Muscle of back (tissue), 11 donors: ENCODE results near the gene BICDL1. TPM values are rescaled to one million over a fixed set of nuclear protein-coding genes. Genes with fewer than 3 reads are reported as not detected.
"Not testable (repeated sequence)": the region's sequence is repeated elsewhere in the genome, so short reads cannot be mapped to it uniquely, and the experiment has no call there.

ENCODE experiments used
- DNase-seq, 3 donors: peaks; one replicate each; pipeline versions ENCODE4 v3.0.0 to v3.0.0-alpha.2; 2013
- polyA plus RNA-seq, 10 donors: library from polyadenylated mRNA; unstranded; fragments of 120-200 nt; gene quantifications; one replicate each; pipeline ENCODE4 v1.2.1, GENCODE V29; 2013; ENCODE audit not compliant: insufficient read length in 10 of 10

BICDL1 gene
- polyA plus RNA-seq, 10 donors: 1.9 to 5.9 (median 3.5) TPM

DNA sequence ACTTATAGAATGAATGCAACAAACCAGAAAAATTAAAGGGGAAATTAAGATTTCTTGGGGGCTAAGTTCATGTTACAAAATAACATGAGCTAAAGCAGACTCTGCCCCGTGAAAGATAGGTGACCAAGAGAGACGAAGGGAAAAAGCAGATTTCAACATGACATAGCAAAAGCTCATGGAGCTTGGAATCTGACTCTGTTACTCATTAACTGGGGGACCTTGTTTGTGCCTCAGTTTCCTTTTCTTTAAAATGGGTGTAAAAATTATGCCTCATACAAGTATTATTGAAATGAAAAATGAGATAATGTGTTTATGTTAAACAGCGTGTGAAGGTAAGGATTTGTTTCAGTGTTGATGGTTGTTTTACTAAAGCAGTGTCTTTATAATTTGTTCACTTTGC lies 11.5 kb downstream of the BICDL1 start:
- no peak for DNase-seq

DNA sequence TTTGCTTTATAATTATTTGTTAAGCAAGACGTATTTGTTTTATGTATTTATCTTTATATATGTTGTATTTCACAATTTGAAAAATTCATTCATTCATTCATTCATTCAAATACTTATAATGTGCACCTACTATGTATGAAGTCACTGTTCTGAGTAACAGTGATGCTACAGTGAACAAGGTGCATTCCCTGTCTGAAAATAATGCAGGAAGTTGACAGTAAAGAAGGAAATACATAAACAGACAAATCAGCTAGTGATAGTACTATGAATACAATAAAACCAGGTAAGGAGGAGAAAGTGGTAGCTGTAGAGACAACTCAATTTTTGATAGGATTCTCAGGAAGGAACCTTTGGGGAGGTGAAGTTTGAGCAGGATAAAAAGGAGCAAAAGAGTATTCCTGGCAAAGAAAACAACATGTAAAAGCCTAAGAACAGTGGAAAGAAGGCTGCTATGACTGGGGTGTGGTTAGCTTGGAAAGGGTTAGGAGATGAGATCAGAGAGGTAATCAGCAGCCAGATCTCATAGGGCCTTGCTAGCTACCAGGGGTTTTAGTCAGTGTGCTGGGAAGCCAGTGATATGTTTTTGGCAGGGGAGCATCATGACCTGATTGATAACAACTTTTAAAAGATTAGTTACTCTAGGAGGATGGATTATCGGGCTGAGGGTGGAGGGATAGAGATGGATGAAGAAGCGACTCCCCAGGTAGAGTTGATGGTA lies 17.4 kb downstream of the BICDL1 start:
- no peak for DNase-seq

DNA sequence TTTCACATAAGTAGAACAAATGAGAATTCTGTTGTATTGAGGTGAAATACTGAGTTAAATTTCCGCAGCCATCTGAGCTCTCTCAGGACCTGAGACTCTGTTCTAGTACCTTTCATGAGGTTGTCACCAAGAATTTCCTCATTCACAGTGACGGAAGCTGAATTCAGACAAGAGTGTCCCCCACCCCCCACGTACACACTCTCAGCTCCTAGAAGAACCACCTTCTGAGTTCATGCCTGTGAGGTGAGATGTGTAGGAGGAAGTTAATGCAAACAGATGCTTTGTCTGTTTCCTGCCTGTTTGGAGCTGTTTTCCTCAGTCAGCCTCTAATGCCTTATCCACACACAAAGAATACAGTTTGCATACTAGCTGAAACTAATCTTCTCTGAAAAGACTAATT lies 18.2 kb downstream of the BICDL1 start:
- no peak for DNase-seq

DNA sequence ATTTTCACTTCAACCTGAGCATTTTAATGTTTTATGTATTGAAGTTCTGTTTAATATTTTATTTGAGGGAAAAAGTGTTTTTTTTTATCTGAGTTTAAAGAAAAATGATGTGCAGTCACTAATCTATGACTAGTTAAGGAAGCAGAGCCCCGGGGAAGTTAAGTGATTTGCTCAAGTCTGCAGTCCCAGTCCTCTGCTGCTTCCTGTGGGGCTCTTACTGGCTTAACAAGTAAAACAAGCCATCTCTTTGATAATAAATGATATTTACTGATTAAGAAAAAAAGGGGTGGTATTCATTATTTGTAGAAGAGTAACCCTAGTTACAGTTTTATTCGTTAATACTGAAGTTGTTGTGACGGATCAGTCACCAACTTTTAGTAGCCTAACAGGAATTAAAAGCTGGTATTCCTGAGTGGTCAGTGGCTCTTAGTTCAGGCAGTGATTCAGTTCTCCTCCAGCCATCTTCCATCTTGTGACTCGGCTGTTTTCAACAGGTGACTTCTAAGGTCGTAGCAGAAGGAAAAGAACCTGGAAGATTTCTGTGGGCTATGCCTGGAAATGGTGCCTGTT lies 21.7 kb downstream of the BICDL1 start:
- no peak for DNase-seq

DNA sequence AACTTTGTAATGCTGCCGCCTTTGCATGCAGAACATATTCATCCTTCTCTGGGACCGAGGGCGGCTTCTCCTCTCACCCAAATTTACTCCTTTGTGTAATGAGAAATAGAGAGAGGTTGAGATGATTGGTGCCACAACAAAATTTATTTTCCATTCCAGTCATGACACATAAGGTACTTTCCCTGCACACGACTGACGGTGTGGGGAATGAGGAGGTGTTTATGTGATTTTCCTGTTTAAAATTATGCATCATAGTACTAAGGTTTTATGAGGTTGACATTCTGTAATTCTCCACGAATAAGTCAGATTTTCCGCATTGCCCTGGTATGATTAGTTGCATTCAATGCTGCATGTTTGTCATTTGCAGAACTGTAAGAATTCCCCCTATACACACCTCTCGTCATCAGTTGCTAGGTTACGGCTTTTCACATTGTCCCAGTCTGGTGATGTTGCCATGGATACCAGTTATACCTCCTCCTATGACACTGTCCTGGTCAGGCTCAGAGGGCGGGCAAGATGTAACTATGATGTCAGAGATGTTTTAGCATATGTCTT lies 23.1 kb downstream of the BICDL1 start:
- DNase-seq: no peak

DNA sequence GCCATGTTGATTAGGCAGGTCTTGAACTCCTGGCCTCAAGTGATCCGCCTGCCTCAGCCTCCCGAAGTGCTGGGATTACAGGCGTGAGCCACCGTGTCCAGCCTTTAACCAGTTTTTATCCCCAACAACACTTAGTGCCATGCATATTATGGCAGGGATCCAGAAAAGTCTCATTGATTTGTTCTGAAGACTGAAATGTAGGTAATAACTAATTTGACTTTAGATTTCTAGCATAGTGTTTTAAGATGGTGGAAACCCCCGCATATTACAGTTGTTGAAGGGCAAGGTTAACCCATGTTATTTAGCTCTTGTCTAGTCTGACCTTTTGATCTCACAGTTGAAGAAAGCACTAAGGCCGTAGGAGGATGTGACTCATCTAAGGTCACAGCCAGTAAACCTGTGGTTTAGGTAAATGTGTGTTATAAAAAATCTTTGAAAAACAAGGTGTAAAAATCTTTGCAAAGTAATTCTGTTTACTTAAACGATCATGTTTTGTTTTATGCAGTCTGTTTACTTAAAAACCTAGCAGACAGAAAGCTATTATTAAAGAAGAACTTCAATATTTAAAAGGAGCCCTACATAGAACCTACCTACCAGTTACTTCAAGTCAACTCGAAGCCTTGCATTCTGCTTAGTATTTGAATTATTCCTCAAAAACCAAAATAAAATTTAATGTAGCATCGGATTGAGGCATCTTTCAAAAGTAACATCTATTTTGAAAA lies 24.8 kb downstream of the BICDL1 start:
- DNase-seq: no peak

DNA sequence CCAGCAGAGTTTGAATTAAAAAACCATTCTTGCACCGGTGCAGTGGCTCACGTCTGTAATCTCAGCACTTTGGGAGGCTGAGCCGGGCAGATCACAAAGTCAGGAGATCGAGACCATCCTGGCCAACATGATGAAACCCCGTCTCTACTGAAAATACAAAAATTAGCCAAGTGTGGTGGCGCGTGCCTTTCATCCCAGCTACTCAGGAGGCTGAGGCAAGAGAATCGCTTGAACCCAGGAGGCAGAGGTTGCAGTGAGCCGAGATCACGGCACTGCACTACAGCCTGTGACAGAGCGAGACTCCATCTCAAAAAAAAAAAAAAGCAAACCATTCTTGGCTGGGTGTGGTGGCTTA lies 25.3 kb downstream of the BICDL1 start:
- DNase-seq: not testable (repeated sequence)

DNA sequence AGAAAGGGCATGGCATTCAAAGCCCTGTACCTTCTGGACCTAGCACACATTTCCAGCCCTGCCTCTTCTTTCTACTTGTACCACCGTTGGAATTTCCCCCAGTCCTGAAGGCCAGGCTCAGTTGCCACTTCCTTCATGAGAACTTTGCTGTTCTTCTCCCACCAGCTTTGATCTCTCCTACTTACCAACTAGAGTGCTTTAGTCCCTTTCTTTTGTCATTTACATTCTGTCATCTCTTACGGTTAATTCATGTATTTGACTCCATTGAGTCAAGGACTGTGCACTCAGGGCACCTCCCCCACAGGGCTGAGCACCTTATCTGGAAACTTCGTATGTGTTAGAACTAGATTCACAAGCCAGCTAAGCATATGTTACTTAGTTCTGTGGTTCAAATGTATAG lies 26.3 kb downstream of the BICDL1 start:
- no peak for DNase-seq

DNA sequence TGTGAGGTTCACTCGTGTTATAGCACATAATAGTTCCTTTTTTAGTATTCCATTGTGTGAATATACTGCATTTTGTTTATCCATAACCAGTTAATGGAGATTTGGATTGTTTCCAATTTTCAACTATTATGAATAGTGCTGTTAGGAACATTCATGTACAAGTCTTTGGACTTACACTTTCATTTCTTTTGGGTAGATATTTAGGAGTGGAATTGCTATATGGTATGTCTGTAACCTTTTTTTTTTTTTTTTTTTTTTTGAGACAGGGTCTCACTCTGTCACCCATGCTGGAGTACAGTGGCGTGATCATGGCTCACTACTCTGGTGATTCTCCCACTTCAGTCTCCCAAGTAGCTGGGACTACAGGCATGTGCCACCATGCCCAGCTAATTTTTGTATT lies 27.2 kb downstream of the BICDL1 start:
- not testable (repeated sequence) for DNase-seq

DNA sequence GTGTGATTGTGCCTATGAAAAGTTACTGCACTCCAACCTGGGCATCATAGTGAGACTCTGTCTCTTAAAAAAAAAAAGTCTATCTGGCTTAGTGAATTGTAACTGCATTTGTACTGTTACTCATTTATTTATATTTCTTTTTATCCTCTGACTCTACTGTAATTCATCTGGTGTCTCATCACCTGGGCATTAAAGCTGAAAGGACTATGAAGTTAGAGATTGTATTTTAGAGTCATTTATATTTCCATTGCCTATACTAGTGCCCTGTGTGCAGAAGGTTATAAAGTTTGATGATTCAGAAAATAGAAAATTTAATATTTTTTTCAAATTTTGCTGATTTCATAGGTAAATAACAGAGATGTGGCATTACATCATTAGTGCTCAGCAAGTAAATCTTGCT lies 30.2 kb downstream of the BICDL1 start:
- DNase-seq: no peak

DNA sequence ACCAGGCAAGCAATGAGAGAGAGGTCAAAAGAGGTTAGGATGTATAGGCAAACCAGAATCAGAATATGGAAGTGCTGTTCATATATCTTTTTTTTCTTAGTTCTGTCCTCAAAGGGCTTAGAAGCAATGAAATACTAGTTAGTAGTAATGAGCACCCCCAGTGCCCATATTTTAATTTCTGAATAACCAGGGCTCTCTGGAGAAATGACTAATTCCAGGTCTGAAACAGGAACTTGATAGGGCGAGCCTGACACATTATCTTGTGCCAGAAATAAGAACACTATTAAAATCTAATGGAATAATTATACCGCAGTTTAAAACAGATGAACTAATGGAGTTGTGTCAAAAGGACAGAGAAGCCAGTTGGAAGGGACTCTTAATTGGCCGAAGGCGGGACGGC lies 30.9 kb downstream of the BICDL1 start:
- no peak for DNase-seq

DNA sequence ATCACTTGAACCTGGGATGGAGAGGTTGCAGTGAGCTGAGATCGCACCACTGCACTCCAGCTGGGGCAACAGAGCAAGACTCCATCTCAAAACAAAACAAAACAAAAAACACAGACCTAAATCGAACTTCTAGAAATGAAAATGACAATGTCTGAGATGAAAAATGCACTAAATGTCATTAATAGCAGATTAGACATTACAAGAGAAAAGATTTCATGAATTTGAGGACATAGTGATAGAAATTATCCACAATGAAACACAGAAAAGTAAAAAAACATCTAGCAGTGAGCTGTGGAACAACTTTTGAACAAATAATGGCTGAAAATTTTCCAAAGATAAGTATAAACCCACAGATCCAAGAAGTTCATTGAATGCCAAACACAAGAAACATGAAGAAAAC lies 35.2 kb downstream of the BICDL1 start:
- DNase-seq: no peak

DNA sequence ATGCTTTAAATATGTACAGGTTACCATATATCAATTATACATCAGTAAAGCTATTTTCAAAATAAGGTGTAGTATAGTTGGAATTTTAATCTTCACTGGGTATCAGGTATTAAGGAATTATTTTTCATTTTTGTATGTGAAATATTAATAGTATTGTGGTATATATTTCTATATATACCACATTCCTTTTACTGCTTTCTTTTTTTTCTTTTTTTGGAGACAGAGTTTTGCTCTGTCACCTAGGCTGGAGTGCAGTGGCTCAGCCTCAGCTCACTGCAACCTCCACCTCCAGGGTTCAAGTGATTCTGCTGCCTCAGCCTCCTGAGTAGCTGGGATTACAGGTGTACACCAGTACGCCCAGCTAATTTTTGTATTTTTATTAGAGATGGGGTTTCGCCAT lies 36.6 kb downstream of the BICDL1 start:
- DNase-seq: no peak

DNA sequence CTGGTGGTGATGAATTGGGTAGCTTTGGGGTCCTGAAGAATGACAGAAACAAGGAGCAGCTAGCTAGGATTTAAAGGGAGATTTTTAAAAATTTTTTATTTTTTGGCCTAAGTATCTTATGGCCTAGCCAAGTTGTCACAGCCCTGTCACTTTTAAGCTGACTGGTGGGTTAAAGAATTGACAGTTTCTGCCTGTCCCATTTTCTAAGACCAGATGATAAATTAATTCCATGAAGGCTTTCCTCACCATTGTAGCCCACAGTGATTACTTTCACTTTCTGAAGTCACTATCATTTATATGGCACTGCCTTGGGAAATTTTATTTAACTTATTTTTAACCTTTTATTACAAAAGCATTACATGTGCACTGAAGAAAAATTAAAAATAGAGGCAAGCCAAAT lies 43.2 kb downstream of the BICDL1 start:
- DNase-seq: no peak

DNA sequence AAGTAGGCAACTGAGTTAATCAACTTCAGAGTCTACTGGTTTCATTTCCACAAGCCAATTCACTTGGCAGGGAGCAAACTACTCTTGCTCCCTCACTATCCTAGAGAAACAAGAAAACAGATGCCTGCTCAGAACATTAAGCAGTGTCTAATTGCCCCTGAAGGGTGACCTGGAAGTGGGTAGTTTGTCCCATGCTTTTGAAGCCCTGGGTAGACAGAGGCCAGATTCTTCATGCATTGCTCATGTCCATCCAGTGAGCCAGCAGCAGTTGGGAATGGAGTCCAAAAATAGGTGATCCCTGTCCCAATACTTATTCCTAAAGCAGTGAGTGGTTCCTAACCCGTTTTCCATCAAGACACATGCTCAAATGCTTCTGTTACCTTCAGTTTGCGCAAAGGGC lies 48.8 kb downstream of the BICDL1 start:
- no peak for DNase-seq

DNA sequence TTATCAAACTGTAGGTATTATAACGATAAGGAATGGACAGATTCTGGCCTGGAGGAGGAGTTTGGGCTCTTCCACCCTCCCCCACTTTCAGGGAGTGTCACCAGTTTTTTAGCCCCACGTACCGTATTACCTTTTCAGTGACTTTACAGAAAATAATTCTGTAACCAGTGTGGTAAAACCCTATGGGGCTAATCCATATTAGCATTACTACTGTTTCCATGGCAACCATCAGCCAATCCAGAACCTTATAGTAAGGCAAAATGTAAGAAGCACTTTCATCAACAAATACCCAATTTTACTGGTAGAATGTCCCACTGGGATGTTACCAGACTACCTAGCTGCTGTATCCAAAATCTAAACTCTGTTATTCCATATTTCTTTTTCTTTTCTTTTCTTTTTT lies 50.7 kb downstream of the BICDL1 start:
- no peak for DNase-seq

DNA sequence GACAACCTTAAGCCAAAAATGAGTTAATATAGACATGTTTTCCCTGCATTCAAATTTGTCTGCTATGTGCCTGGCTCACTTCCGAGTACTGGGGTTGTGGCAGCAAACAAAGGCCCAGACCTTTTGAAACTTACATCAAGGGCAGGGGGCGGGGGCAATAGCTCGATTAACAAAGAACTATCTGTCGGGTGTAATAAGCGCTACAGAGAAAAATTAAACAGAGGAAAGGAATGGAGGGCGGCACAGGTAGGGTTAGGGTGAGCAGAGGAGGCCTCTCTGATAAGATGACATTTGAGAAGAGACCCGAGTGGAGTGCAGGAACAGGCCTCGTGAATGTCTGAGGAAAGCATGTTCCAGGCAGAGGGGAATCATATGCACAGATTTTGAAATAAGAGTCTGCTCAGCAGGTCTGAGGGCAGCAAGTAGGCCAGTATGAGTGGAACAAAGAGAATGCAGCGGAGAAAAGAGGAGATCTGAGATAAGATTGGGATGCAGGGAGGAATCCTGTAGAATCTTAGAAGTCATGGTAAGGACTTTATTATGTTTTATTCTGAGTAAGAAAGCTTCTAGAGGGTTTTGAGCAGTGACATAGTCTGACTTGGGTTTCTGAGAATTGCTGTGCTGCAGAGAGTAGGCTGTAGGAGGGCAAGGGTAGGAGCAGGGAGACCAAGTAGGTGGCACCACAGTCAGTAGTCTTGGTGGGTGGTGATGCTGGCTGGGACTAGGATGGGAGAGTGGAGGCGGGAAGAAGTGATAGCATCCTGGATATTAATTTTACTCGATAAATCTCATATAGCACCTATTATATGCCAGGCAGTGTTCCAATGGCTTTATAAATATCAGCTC lies 52.6 kb downstream of the BICDL1 start:
- no peak for DNase-seq

DNA sequence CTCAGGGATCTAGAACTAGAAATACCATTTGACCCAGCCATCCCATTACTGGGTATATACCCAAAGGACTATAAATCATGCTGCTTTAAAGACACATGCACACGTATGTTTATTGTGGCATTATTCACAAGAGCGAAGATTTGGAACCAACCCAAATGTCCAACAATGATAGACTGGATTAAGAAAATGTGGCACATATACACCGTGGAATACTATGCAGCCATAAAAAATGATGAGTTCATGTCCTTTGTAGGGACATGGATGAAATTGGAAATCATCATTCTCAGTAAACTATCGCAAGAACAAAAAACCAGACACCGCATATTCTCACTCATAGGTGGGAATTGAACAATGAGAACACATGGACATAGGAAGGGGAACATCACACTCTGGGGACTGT lies 56.3 kb downstream of the BICDL1 start:
- DNase-seq: not testable (repeated sequence)

DNA sequence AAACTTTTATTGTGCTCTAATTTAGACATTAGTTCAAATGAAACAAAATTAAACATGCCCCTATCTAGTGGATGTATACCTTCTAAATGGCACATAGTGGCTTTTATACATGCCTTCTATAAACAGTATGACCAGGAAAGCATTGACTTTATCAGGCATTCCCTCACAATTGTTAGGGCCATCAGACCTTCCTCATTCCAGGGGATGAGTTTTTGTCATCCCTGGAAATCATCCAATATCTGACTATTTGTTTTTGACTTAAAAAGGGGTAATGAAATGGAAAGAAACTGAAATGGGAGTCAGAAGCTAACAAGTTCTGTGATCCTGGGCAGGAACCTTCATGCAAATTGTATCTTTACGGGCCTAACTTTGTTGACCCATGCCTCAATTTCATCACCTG lies 58.0 kb downstream of the BICDL1 start:
- DNase-seq: no peak

DNA sequence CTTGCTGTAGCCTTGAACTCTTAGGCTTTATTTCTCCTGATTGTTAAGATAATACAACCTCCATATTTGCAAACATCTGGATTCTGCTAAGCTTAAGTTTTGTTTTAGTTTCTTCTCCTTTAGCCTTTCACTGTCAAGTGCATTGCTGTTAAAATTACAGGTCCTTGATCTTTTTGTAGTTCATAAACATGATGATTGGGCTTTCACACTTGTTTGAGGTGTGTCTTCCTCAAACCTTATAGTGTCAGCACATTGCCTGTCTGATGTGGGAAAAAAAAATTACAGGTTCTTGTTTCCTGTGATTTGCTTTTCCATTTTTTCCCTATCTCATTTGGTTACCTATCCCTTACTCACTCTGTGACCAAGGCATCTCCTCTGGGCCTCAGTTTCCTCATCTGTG lies 59.2 kb downstream of the BICDL1 start:
- no peak for DNase-seq

DNA sequence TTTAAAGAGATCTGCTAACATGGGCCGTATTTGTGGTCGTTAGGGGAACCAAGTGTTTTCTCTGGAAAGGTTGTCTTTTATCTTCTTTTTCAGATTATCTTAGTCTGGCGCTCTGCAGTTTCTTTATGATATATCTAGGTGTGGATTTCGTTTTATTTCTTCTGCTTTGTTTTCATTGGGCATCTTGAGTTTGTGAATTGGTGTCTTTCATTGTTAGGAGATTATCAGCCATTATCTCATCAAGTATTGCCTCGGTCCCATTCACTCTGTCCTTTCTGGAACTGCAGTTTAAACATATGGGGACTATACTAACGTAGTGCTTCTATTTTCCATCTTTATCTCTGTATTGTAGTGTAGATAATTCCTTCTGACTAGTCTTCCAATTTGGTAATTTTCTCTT lies 60.4 kb downstream of the BICDL1 start:
- DNase-seq: no peak

DNA sequence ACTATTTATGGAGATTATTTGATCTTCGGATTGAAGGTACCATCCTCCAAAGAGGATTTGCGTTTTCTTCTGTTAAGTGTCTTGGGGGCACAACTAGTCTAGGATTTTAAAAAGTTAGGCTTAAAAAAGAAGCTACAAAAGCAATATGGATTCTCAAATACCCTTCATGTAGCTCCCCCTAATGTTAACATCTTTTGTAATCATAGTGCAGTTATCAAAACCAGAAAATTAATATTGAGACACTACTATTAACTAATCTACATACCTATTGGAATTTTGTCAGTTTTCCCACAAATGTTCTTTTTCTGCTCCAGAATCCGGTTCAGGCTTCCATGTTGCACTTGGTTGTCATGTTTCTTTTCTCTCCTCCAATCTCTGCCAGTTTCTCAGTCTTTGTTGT lies 62.5 kb downstream of the BICDL1 start:
- DNase-seq: no peak
